ENCODE measurements around the gene BTBD9. TPM values are rescaled to one million over a fixed set of nuclear protein-coding genes. Genes with fewer than 3 reads are reported as not detected.

The BTBD9 gene
- total RNA-seq, 1 donor from 2014 or later = 10.3 TPM

DNA sequence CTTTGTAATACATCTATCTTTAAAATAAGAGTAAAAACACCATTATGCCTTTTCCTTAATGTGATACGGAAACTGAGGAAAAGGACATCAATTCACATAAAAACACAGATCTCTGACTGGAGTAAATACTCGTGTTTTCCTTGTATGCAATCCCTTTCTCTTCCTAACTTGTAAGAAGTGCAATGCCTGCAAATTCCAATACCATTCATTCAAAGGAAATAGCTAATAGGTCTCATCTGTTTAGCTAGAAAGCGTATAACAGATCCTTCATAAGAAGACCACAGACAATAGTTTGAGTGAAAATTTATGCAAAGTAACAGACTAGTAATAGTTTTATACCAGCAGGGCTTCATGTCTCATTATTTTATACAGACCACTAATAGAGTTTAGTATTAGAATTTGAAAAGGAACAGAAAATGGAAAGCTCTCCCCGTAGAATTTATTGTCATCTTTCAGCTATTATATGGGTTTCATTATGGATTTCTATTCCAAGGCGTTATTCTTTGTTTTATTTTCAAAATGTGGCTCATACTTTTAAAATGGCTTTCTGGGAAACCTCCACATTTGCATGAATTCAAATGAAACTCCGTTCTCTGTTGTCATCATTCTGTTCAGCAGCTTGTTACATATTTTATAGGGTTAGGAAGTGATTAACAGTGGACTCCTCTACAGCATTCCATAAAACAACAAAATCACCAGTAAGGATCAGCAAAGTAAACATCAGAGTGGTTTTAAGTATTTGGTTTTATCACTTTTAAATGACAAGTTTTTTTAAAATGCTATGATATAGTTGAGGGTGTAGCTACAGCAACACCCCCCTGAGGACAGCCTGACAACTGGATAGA lies 186.7 kb downstream of the BTBD9 start:
- H3K4me1 Mint-ChIP-seq (ENCODE audit: low read depth, unreplicated experiment) = peaks cover 2% of the 10 kb centered on the region
- Histone ChIP-seq H3K9ac (ENCODE audit: low read length) (no peak overlapping the region), H4K20me1 (ENCODE audit: insufficient read depth, low read length) (no peaks in the 10 kb centered on the region), H3K79me2 (ENCODE audit: insufficient read depth, low read length) (no peaks in the 10 kb centered on the region), H2AFZ (ENCODE audit: low read depth, low read length) (no peak overlapping the region), H3K36me3 (ENCODE audit: insufficient read depth, low read length) (no peaks in the 10 kb centered on the region), H3K4me2 (ENCODE audit: low read length) (no peak overlapping the region), H3K9me3 (ENCODE audit: insufficient read depth, low read depth, low read length) (no peaks in the 10 kb centered on the region), H3K4me3 (ENCODE audit: insufficient read depth, low read depth, low read length) (no peak overlapping the region), H3K27ac (ENCODE audit: low read depth, low read length) (no peak overlapping the region), H3K27me3 (ENCODE audit: insufficient read depth, low read length) (no peaks in the 10 kb centered on the region), H3K4me1 (ENCODE audit: insufficient read depth, low read length) (no peaks in the 10 kb centered on the region)
- no peak overlapping the region for H3K4me3 Mint-ChIP-seq (ENCODE audit: unreplicated experiment)
- no peak for TF ChIP-seq EZH2 (IDR thresholded peaks at IDR 0.05; ENCODE audit: insufficient read depth, low read length)
- TF ChIP-seq, protein P1, sequence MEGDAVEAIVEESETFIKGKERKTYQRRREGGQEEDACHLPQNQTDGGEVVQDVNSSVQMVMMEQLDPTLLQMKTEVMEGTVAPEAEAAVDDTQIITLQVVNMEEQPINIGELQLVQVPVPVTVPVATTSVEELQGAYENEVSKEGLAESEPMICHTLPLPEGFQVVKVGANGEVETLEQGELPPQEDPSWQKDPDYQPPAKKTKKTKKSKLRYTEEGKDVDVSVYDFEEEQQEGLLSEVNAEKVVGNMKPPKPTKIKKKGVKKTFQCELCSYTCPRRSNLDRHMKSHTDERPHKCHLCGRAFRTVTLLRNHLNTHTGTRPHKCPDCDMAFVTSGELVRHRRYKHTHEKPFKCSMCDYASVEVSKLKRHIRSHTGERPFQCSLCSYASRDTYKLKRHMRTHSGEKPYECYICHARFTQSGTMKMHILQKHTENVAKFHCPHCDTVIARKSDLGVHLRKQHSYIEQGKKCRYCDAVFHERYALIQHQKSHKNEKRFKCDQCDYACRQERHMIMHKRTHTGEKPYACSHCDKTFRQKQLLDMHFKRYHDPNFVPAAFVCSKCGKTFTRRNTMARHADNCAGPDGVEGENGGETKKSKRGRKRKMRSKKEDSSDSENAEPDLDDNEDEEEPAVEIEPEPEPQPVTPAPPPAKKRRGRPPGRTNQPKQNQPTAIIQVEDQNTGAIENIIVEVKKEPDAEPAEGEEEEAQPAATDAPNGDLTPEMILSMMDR (IDR thresholded peaks at IDR 0.05; ENCODE audit: insufficient read depth, low read depth, low read length) = no peak
- DNase-seq (ENCODE audit: low read depth) (no peak), FAIRE-seq (no peak)
- H3K36me3 Mint-ChIP-seq (ENCODE audit: low read depth, unreplicated experiment) = peaks cover 6% of the 10 kb centered on the region
- no peak overlapping the region for H3K27ac Mint-ChIP-seq (ENCODE audit: unreplicated experiment)
- H3K27me3 Mint-ChIP-seq (ENCODE audit: low read depth, unreplicated experiment) = no peaks in the 10 kb centered on the region
- H3K9me3 Mint-ChIP-seq (ENCODE audit: unreplicated experiment) = peaks cover 8% of the 10 kb centered on the region

DNA sequence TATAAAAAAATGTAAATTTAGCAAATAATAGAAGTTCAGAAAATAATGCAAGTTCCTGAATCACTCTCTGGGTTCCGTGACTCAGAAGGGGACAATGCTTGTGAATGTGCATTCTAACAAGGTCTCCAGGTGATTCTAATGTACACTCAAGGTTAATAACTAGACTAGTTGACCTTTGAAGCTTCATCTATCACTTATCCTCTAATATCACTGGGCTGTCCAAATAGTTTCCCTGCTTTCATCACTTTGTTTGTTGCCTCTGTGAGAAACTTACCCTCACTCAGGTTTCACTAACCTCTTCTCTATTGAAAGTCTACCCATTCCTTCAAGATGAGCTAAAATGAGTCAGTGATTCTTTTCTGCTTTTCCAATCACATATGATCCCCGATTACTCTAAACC lies 189.0 kb downstream of the BTBD9 start:
- Mint-ChIP-seq H3K27me3 (ENCODE audit: low read depth, unreplicated experiment) (no peaks in the 10 kb centered on the region), H3K27ac (ENCODE audit: unreplicated experiment) (no peak overlapping the region), H3K9me3 (ENCODE audit: unreplicated experiment) (peaks cover 8% of the 10 kb centered on the region), H3K36me3 (ENCODE audit: low read depth, unreplicated experiment) (peaks cover 6% of the 10 kb centered on the region), H3K4me3 (ENCODE audit: unreplicated experiment) (no peak overlapping the region), H3K4me1 (ENCODE audit: low read depth, unreplicated experiment) (no peaks in the 10 kb centered on the region)
- no peak for DNase-seq (ENCODE audit: low read depth)
- no peaks in the 10 kb centered on the region for H4K20me1 ChIP-seq (ENCODE audit: insufficient read depth, low read length)
- H3K4me3 ChIP-seq (ENCODE audit: insufficient read depth, low read depth, low read length) = no peak overlapping the region
- no peak overlapping the region for H3K9ac ChIP-seq (ENCODE audit: low read length)
- H2AFZ ChIP-seq (ENCODE audit: low read depth, low read length) = no peak overlapping the region
- H3K9me3 ChIP-seq (ENCODE audit: insufficient read depth, low read depth, low read length) = no peaks in the 10 kb centered on the region
- no peak overlapping the region for H3K4me2 ChIP-seq (ENCODE audit: low read length)
- no peaks in the 10 kb centered on the region for H3K4me1 ChIP-seq (ENCODE audit: insufficient read depth, low read length)
- no peak for FAIRE-seq
- H3K36me3 ChIP-seq (ENCODE audit: insufficient read depth, low read length) = no peaks in the 10 kb centered on the region
- TF ChIP-seq, protein P1 (IDR thresholded peaks at IDR 0.05; ENCODE audit: insufficient read depth, low read depth, low read length) = no peak
- TF ChIP-seq EZH2 (IDR thresholded peaks at IDR 0.05; ENCODE audit: insufficient read depth, low read length) = no peak
- no peak overlapping the region for H3K27ac ChIP-seq (ENCODE audit: low read depth, low read length)
- H3K79me2 ChIP-seq (ENCODE audit: insufficient read depth, low read length) = no peaks in the 10 kb centered on the region
- no peaks in the 10 kb centered on the region for H3K27me3 ChIP-seq (ENCODE audit: insufficient read depth, low read length)

DNA sequence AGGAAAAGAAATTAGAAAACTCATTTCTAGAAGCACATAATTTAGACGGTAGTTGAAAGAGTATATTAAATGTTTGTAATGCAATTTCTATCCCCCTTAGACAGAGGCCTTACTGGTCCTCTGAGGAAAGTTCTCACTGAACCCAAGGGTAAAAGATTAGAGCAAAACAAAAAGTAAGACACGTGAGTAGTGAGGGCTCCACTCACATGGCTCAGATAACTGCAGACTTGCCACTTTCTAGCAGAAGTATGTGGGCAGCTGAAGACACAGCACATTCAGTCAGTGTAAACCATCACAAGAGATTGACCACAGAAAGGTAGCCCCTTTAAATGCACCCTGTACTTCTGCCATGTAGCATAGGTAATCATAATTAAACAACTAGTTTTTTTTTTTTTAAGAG lies 193.8 kb downstream of the BTBD9 start:
- no peaks in the 10 kb centered on the region for H3K4me1 ChIP-seq (ENCODE audit: insufficient read depth, low read length)
- no peak overlapping the region for H2AFZ ChIP-seq (ENCODE audit: low read depth, low read length)
- H3K27me3 Mint-ChIP-seq (ENCODE audit: low read depth, unreplicated experiment) = no peaks in the 10 kb centered on the region
- H3K27me3 ChIP-seq (ENCODE audit: insufficient read depth, low read length) = no peaks in the 10 kb centered on the region
- no peak for TF ChIP-seq EZH2 (IDR thresholded peaks at IDR 0.05; ENCODE audit: insufficient read depth, low read length)
- TF ChIP-seq, protein P1 (IDR thresholded peaks at IDR 0.05; ENCODE audit: insufficient read depth, low read depth, low read length) = no peak
- H3K27ac Mint-ChIP-seq (ENCODE audit: unreplicated experiment) = no peak overlapping the region
- no peaks in the 10 kb centered on the region for H3K9me3 ChIP-seq (ENCODE audit: insufficient read depth, low read depth, low read length)
- DNase-seq (ENCODE audit: low read depth) (no peak), FAIRE-seq (no peak)
- H3K4me3 Mint-ChIP-seq (ENCODE audit: unreplicated experiment) = no peak overlapping the region
- peaks cover 6% of the 10 kb centered on the region for H3K4me1 Mint-ChIP-seq (ENCODE audit: low read depth, unreplicated experiment)
- no peaks in the 10 kb centered on the region for H3K79me2 ChIP-seq (ENCODE audit: insufficient read depth, low read length)
- H3K9ac ChIP-seq (ENCODE audit: low read length) = no peak overlapping the region
- peaks cover 6% of the 10 kb centered on the region for H3K36me3 Mint-ChIP-seq (ENCODE audit: low read depth, unreplicated experiment)
- H3K27ac ChIP-seq (ENCODE audit: low read depth, low read length) = no peak overlapping the region
- no peaks in the 10 kb centered on the region for H4K20me1 ChIP-seq (ENCODE audit: insufficient read depth, low read length)
- H3K4me2 ChIP-seq (ENCODE audit: low read length) = no peak overlapping the region
- no peak overlapping the region for H3K4me3 ChIP-seq (ENCODE audit: insufficient read depth, low read depth, low read length)
- peaks cover 8% of the 10 kb centered on the region for H3K9me3 Mint-ChIP-seq (ENCODE audit: unreplicated experiment)
- H3K36me3 ChIP-seq (ENCODE audit: insufficient read depth, low read length) = no peaks in the 10 kb centered on the region
